ENCODE results near the gene HMX3. TPM values are rescaled to one million over a fixed set of nuclear protein-coding genes. Genes with fewer than 3 reads are reported as not detected.

The HMX3 gene
- total and polyA plus RNA-seq, 2 of the 8 experiments (the other 6 are each of a cell fraction or from before 2014, with no cell fraction given): 0.05 TPM; not detected in 1

GRCh38 chr10:123142701-123143161, 7.0 kb downstream of the HMX3 start:
- Histone ChIP-seq H3K56ac (replicated peaks; ENCODE audit: insufficient read length, low read depth, low read length) (no peak overlapping the region), H4K5ac (ENCODE audit: insufficient read length, low read depth, low read length) (no peak overlapping the region), H3K27ac (ENCODE audit: low read depth, low read length) (no peak overlapping the region), H3K4me3 (ENCODE audit: extremely low read depth in 1 of 4, insufficient read depth in 2 of 4, low read depth in 3 of 4, low read length in 4 of 4) (peak overlapping the region in 3 of 4 experiments; percentile 5 to 51 (median 12); a peak in 4 of 8 replicates), H3K18ac (ENCODE audit: extremely low read depth, low read length) (no peak overlapping the region), H3K23ac (ENCODE audit: insufficient read length) (no peak overlapping the region), H3K27me3 (replicated peaks in 1 of 4; ENCODE audit: control insufficient read depth in 3 of 4, extremely low read depth in 1 of 4, insufficient read depth in 3 of 4, low read length in 3 of 4) (peaks cover 89 to 100% (median 99%) of the 10 kb centered on the region in 4 experiments), H2BK20ac (ENCODE audit: low read length) (no peak overlapping the region), H4K91ac (replicated peaks; ENCODE audit: insufficient read length, low read length) (no peak overlapping the region), H3K4me1 (replicated peaks in 1 of 4; ENCODE audit: control insufficient read depth in 3 of 4, insufficient read depth in 4 of 4, low read length in 3 of 4) (peaks cover 14 to 53% (median 32%) of the 10 kb centered on the region in 4 experiments), H3K4me2 (ENCODE audit: insufficient read depth in 1 of 2, low read depth in 2 of 2, low read length in 2 of 2) (peak overlapping the region; percentile 67 to 70), H2AK5ac (ENCODE audit: low read depth, low read length) (no peak overlapping the region), H3K14ac (ENCODE audit: insufficient read length) (no peak overlapping the region), H2BK12ac (ENCODE audit: low read depth, low read length) (no peak overlapping the region), H4K8ac (ENCODE audit: extremely low read depth, insufficient read depth, low read length) (0 out of 2 replicates have a peak overlapping the region, but pooled peaks have one; percentile 63), H3K79me1 (ENCODE audit: low read depth, low read length) (no peaks in the 10 kb centered on the region), H3K23me2 (ENCODE audit: low read depth, low read length) (peaks cover 4% of the 10 kb centered on the region; the same call in 1 of the 2 replicates), H2BK15ac (ENCODE audit: low read length) (no peak overlapping the region), H2AFZ (ENCODE audit: low read length) (no peak overlapping the region), H3K9ac (replicated peaks in 1 of 4; ENCODE audit: extremely low read depth in 1 of 4, low read depth in 3 of 4, low read length in 3 of 4) (no peak overlapping the region), H2BK5ac (ENCODE audit: low read depth, low read length) (no peak overlapping the region), H4K20me1 (replicated peaks in 1 of 2; ENCODE audit: control insufficient read depth in 1 of 2, insufficient read depth in 2 of 2, low read length in 2 of 2) (peaks cover 11 to 33% of the 10 kb centered on the region in 2 experiments), H3K36me3 (ENCODE audit: control insufficient read depth in 2 of 4, insufficient read depth in 4 of 4, low read length in 3 of 4) (no peaks in the 10 kb centered on the region; a peak in 1 of 8 replicates), H3K79me2 (ENCODE audit: control insufficient read depth in 1 of 2, insufficient read depth in 2 of 2, low read length in 2 of 2) (no peaks in the 10 kb centered on the region), H2BK120ac (replicated peaks; ENCODE audit: low read depth, low read length) (no peak overlapping the region), H3K4ac (replicated peaks; ENCODE audit: insufficient read length, low read depth, low read length) (no peak overlapping the region), H3K9me3 (ENCODE audit: insufficient read depth in 2 of 2, low read depth in 1 of 2, low read length in 1 of 2) (no peaks in the 10 kb centered on the region)
- CTCF ChIA-PET (ENCODE audit: partially characterized antibody): interaction anchor here (2.3 to 5.1 kb wide), 3 partner anchors 9 to 100 kb away, joined by 8 to 35 read pairs (median 11); no protein-coding TSS in a partner anchor
- 7% methylated on average over 27 of the region's 33 CpGs; no CpG with 5 or more reads in 1 of the 2 experiments for WGBS, 2 experiments (ENCODE audit: extremely low coverage in 1 of 2, insufficient coverage in 1 of 2, insufficient read length in 1 of 2, insufficient replicate concordance in 2 of 2, low coverage in 1 of 2, low lambda C conversion rate in 2 of 2, missing lambda C conversion rate in 1 of 2)
- DNase-seq (ENCODE audit: low read depth in 1 of 2, low spot score in 2 of 2) (peak in 1 of 2 experiments; percentile 71), FAIRE-seq (no peak)
- POLR2A ChIA-PET (ENCODE audit: partially characterized antibody): interaction anchor here (2.0 to 4.2 kb wide), 2 partner anchors 9 to 10 kb away, joined by 6 to 31 read pairs; no protein-coding TSS in a partner anchor
- TF ChIP-seq KDM4A (IDR thresholded peaks at IDR 0.05; ENCODE audit: low read depth, low read length, severe bottlenecking) (peak; percentile 39), RBBP5 (IDR thresholded peaks at IDR 0.05; ENCODE audit: borderline replicate concordance, low read depth, low read length) (0 out of 2 replicates have a peak, but pooled peaks have one; percentile 10), RAD21 (IDR thresholded peaks at IDR 0.05 in 1 of 2, conservative IDR thresholded peaks at IDR 0.05 in 1 of 2; ENCODE audit: low read depth in 2 of 2, low read length in 2 of 2) (0 out of 4 replicates have a peak, but pooled peaks of 1 of the 2 experiments have one; percentile 2), HDAC6 (IDR thresholded peaks at IDR 0.05; ENCODE audit: low read depth, low read length) (no peak), EGR1 (IDR thresholded peaks at IDR 0.05; ENCODE audit: borderline replicate concordance, low read depth, low read length) (peak; percentile 48; the same call in 1 of the 2 replicates), EZH2 (IDR thresholded peaks at IDR 0.05; ENCODE audit: low read depth, low read length, severe bottlenecking) (peak; percentile 53), EP300 (IDR thresholded peaks at IDR 0.05; ENCODE audit: borderline replicate concordance in 1 of 2, low read depth in 2 of 2, low read length in 2 of 2) (no peak), SAP30 (IDR thresholded peaks at IDR 0.05; ENCODE audit: insufficient read depth, insufficient replicate concordance, low read length) (no peak)
